Suppressor macrophage treated with lipopolysaccharide for 4 hours (primary cell): ENCODE data around the gene APOBEC4.
"Not testable (repeated sequence)": the region's sequence is repeated elsewhere in the genome, so short reads cannot be mapped to it uniquely, and the experiment has no call there.

ENCODE experiments used
- DNase-seq: peaks from one replicate; pipeline ENCODE4 v3.0.0-alpha.2; 2020

APOBEC4 gene

DNA sequence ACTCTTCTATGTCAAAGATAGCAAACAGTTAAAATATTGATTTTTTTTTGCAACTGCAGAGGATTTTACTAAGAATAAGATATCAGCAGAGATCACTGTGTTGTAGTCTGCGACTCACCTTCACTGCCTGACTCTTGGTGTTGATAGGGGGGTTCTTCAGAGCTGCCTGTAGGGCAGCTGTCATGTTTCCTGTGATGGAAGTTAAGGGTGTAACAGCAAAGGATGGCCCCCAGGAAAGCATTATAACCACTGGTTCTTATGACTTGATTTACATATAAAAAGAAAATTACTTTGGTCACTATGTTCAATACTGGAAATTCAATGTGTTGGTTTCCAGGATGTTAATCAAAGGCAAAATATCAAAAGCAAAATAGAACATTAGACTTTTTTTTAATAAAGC is 20.2 kb downstream of the APOBEC4 start:
- no peak for DNase-seq

DNA sequence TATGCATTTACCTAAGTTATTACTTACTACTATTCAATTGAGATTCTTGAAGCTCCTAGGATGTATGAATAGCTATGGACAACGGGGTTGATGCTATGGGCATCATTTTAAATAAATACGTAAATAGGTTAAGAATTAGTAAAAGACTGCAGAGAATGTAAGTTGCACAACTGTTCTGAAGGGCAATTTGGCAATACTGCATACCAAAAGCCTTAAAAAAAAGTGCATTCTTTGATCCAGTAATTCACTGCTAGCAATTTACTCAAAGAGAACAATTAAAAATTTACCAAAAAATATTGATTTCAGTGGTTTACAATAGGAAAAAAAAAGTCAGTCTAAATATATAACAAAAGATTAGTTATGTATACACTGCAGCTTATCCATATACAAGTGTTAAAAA is 21.0 kb downstream of the APOBEC4 start:
- no peak for DNase-seq

DNA sequence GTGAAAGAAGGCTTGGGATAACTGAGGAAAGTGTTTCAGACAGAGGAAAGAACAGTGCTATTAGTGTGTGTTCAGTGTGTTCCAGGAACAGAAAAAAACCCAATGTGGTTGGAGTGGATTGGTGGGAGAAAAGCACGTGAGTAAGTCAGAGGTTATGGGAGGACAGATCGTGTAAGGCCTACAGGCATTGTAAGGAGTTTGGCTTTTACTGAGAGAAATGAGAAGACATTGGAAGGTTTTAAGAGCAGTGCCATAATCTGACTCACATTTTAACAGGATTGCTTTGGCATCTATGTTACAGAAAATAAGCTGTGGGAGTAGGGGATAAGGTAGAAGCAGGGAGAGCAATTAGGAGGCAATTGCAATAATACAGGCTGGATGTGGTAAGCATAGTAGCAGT is 22.4 kb downstream of the APOBEC4 start:
- DNase-seq = no peak

DNA sequence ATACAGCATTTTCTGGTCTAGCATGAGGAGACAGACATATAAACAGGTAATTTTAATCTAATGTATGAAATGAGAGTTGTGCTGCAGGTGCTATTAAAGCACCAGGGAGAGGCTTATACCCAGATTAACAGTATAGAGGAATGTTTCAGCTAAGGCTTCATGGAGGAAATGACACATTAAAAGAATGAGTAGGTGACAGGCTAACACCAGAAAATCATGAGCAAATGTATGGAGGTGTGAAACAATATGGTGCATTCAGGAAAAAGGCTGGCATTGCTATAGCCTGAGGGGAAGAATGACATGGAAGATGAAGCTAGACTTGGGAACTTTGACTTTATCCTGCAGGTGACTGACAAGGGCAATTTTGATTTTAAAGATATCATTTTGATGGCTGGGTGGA is 24.6 kb downstream of the APOBEC4 start:
- no peak for DNase-seq

DNA sequence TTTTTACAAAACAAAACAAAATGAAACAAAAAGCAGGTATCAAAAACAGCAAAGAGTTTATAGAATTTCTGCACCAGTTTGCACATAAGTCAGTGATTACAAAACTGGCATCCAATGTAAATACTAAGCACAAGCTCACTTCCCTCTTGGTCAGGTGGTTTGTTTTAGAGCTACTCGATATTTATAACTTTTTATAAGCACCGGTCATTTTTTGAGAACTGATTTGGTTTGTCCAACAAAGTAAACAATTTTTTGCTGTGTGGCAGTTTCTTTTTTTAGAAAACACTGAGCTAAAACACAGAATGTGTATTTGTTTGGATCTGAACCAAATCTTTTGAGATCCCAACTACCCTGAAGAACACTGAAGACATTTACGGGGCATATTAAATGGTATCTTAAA is 26.9 kb downstream of the APOBEC4 start:
- peak; percentile 52 for DNase-seq

DNA sequence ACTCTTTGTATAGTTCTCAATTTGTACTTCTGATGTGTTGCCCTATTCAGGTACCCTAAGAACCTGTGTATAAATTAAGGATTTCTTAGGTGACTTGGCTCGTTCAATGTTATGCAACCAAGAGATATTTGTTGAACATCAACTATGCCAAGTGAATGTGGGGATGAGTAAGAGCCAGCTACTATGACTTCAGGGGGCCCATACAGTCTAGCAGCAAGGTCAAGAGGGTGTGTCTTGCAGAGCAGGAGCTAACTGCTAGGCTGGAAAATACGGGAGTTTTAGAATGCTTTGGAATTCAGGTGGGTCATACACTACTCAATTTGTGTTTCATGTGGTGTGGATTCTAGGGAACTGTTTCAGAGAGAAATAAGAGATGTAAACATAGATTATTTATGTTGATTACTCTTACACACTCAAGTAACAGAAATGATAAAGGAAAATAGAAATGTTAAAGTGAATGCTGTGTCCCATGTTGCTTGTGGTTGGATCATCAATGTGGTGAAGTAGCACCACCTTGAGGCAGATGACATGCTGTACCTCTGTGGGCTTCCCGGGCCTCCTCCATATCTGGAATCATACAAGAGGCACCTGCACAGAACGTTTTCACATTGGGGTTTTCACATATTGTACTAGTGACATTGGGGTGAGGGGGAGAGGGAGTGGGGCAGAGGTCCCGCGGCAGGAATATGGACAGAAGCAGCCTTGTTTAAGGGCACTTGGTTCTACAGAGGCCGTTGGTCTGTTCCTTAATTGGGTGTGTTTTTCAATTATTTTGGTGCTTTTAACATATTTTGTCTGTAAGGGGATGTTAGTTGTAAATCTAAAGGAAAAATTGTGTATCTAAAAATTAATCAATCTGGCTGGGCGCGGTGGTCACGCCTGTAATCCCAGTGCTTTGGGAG is 30.0 kb downstream of the APOBEC4 start:
- peak; percentile 51 for DNase-seq

DNA sequence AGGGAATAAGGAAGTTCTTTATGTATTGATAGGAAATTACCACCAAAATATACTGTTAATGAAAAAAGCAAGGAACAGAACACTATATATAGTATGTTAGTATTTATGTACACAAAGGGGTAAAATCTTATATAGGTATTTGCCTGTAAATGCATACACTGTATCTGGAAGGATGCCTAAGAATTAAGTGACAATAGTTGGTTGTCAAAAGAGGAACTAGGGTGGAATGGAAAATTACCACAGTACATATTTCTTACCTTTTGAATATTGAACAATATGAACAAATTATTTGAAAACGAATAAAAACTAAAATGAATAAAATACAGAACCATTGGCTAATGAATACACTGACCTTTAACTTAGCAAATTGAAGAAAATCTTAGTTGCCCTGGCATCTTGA is 31.1 kb downstream of the APOBEC4 start:
- DNase-seq = no peak

DNA sequence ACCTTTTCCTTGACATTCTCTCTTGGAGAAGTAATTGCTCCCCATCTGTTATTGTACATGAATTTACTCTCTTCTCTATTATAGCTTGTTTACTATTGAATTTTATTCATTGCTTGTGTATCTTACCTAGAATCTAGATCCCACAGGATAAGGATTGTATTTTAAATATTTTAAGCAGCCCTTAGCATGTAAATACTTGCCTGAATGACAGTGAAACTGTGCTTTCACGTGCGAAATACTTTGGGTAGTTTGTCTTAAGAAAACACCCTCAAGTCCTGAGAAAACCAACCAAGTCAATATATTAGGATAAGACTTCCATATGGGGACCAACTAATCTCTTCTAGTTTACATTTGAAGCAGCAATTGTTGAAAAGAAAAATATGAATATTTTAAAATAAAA is 32.8 kb downstream of the APOBEC4 start:
- DNase-seq = no peak

DNA sequence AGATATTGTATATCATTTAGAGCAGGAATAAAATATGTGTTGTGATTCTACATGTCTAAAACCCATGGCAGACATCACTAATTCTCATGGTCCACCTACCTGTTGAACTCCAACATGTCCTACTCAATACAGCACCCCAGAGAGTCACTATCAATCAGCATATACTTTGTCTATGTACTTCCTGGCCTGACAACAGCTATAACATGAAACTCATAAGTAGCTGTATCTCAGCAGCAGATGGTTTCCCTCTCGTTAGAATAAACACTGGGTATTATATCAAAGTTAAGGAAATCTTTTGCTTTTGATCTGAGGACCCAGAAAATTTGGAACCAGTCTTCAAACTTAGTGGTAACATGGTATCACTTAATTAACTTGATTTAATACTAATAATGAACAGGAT is 33.3 kb downstream of the APOBEC4 start:
- no peak for DNase-seq

DNA sequence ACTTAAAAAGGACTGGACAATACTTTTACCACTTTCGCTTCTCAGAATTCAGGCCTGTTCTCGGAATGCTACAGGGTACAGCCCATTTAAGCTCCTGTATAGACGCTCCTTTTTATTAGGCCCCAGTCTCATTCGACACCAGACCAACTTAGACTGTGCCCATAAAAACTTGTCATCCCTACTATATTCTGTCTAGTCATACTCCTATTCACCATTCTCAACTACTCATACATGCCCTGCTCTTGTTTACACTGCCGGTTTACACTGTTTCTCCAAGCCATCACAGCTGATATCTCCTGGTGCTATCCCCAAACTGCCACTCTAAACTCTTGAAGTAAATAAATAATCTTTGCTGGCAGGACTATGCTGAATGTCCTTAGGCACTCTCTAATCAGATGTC is 34.9 kb downstream of the APOBEC4 start:
- not testable (repeated sequence) for DNase-seq

DNA sequence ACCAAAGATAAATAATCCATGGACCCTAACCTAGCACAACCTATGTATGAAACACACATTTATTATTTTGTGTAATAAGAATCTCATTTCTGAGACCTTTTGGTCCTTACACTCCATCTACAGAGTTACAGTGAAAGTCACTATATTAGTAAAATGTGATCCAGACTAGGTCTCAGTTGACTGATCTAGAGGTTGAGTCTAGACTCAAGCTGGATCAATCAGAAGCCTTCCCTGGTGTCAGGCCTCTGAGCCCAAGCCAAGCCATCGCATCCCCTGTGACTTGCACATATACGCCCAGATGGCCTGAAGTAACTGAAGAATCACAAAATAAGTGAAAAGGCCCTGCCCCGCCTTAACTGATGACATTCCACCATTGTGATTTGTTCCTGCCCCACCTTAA is 40.1 kb downstream of the APOBEC4 start:
- not testable (repeated sequence) for DNase-seq

DNA sequence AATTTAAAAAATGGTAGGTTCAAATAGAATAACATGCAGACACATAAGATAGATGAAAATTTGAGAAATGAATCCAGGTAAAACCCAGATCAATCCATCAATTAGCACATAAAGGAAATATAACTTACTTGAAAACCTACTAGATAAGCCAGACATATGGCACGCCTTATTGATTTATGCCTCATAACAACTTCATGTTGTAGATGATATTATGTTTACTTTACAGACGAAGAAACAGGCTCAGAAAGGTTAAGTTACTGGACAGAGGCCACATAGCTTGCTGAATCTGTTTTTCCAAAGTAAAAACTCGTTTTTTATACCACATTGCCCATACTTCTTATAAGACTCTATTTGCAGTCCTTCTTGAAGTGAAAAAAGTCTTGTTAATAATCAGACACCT is 40.7 kb downstream of the APOBEC4 start:
- DNase-seq = no peak

DNA sequence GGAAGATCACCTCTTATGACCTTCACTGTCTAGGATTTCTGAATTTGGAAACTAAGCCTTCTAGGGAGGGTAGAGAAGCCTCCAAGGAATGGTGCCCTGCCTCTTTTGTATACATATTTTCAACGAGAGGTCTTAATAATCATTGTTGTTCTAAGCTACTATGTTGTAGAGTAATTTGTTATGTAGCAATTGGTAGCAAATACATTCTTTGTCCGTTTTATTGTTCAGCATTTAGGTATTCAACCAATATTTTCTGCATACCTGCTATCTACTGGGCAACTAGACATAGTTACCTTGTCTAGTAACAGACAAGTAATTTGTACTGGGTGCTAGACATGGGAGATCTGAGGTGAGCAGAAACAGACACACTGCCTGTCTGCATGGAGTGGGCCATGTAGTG is 42.1 kb downstream of the APOBEC4 start:
- DNase-seq = no peak

DNA sequence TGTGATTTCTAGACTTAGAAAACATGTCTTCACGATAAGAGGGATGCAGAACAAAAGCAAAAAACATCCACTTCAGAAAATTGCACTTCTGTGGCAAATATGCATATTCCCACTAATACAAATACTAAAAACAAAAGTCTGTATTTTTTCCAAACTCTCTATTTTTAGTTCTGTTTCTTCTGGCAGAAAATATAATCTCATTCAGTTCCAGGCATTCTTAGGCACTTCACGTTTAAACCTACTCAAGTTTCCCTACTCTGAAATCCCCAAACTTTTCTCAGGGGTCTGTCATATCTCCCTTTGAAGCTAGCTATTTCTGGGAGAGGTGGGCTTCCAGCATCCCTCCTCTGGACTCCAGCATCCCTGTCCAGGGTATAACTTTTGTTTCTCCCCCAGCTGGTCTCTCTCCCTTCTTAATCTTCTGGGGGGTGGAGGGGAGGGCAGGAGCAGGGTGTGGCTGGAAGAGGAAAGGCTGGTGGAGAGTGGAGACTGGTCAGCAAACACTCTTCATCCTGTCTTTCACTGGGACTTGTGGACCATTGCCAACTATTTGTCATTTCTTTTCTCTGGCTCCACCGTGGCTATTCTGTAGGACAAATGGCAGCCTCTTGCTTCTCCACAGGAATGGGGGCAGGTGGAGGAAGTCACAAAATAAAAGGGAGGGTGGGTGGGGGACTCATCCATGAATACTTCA is 43.2 kb downstream of the APOBEC4 start:
- DNase-seq = no peak

DNA sequence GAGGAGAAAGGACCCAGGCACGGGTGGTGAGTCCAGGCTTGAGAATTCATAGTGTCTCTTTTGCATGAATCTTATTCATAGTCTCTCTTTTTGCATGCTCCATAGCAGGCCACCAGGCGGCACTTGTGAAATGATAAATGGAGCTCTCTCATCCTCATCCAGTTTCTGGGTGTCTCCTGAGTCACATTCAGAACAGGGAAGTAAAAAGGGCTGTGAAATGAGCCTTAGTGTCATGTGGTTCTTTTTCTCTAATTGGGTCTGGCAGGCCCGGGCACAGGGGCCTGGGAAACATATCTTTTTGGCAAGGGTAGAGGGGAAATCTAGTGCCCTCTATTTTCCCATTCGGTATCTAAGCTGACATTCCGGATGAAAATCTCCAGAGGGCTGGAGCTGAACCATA is 43.8 kb downstream of the APOBEC4 start:
- DNase-seq = peak; percentile 91

DNA sequence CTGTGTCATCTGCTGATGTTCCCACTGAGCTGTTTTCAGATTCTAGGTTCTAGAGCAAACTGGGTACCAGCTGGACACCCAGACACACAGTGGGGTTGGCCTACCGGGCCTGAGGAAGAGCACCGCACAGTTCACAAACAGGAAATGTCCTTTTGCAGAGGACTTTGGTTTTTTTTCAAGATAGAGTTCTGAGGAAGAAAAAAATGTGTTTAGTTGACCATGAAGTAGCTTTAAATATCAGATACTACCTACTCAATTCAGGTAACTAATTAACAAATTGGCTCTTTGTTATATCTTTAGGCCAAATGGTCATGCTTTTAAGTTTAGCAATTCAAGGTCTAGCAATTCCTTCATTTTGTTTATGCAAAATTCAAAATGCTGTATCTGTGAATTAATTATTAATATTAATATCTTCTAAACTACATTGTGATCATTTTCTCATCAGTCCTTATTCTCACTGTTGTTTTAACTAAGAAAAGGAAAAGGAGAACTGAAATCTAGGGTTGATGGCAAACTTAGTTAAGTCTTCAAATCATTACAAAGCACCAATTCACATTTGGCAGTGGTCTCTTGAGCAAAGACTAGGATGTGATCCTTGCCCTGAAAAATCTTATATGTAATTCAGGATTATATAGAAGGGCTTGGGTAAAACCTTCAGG is 45.7 kb downstream of the APOBEC4 start:
- peak; percentile 36 for DNase-seq

DNA sequence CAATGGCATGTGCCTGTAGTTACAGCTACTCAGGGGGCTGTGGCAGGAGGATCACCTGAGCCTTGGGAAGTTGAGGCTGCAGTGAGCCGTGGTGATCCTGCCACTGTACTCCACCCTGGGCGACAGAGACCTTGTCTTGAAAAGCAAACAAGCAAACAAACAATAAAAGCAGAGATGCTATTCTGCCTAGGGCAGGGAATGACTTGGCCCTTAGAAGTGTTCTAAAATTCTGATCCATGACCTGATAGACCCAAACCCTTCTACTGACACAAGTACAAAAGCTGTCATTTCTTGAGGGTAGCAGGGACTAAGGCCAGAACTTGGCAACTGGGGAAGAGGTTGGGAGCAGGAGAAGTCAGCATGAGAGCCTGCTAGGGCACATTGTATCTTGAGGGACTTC is 47.2 kb downstream of the APOBEC4 start:
- no peak for DNase-seq

DNA sequence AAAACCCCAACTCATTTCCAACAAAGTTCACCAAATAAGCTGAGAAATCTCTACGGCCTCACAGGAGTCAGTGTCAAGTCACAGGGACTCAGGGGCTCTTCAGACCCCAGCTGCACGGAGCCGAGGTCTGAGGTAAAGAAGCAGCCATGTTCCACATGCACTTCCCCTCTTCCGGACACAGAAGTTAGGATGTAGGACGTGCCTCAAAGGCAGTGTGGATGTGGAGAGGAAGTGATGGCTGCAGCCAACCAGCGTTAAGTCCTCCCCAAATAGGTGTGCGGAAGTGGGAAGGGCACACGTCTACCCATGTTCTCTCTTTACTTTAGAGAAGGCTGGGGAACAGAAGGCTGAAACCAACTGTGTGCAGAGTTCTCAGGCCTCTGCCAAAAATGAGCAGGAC is 48.3 kb downstream of the APOBEC4 start:
- peak; percentile 56 for DNase-seq

DNA sequence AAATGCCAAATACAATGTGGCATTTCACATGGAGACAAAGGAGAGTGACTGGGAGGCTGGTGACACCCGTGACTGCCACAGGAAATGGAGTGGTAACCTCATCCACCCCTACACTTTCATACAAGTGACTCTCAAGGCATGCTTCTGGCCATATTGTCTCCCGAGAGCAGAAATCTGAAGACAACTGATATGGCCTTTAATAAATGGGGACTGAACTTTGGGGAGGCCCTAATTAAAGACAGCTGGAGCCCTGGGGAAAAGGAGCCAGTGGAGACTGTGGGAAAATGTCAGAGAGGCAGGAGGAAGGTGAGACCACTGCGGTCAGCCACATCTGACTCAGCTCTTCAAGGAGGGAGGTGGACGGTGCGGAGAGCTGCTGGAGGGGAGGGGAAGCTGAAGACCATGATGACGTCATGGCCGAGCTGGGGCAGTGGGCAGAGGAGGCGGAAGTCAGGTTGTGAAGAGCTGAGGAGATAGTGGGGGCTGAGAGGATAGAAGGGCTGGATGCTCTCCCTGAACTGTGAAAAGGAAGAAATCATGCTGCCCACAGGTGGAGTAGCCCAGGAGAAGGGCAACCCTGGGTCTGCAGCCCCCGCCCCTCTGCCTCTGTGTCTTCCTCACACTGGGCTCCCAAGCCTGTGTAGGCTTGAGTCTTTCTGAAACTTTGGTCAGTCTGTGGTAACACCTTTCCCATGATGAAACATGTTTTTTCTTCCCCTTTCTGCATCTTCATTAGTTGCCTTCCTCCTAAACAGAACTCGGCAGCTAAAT is 48.9 kb downstream of the APOBEC4 start:
- peak; percentile 77 for DNase-seq

DNA sequence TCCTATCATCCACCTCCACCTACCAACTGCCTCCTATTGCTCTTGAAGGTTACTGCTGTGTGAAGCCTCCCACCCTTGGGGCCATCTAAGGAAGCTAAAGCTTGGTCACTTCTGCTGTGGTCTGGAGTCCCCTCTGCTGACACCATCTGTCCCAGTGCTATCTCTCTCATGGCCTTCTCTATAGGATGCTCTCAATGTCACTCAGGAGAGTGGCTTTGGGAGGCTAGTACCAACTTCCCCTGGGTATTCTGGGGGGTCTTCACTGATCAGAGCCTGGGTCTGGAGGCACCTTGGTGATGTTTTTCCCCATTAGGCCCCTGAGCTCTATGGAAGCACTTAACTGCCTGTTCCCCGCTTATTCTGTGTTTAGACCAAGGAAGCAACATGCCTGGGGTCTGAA is 50.6 kb downstream of the APOBEC4 start:
- no peak for DNase-seq

DNA sequence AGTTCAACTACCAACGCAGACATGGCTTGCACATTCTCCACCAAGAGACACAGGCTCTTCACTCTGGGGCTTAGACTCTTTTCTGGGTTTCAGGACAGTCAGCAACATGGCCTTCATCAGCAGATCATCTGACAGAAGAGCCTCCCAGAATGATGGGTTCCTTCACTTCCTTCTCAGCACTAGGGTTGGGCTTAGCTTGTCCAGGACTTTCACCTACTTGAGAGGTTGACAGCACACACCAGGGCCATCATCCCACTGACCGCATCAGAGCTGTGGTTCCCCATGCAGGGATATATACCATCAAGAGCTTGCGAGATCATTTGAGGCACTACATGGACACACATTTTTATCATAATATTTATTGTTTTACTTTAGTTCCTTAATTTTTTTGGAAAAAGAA is 52.5 kb downstream of the APOBEC4 start:
- DNase-seq = no peak

DNA sequence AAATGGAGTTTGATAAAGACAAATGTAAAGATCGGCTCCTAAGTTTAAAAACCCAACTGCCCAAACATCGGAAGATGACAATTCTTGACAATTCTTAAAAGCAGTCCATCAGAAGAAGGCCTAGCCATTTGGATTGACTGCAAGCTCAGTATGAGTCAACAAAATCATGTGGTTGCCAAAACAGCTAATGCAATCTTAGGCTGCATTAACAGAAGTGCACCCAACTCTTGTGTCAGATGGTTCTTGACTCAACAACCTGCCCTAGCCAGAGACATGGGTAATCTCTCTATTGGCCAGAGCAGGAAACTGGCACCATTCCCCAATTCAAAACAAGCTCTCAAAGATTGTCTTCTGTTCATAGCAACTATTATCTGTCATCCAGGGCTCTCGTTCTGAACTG is 53.0 kb downstream of the APOBEC4 start:
- peak; percentile 91 for DNase-seq

DNA sequence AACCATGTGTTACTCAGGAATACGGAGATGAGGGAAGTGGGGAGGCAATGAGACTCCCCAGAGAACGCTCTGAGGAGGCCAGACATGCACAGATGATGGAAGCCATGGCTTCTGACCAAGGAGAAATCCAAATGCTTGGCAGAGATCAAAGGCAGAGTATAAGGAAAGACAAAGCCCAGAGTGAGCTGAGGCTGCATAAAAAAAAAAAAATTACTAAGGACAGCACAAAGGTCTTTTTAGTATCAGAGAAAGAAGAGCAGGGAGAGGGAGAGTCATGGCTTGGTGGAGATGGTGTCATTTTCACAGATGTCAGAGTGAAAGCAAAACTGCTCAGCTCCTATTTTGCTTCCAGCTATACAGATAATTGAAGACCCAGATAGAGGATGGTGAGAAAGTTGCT is 54.7 kb downstream of the APOBEC4 start:
- peak; percentile 77 for DNase-seq
